Tibial artery (tissue), 4 donors: Measurements from ENCODE around the gene TMEM252.

Experiments used
- DNase-seq, 2 donors: peaks; one replicate each; pipeline ENCODE4 v3.0.0-alpha.2; 2019
- H3K27ac ChIP-seq, 2 donors: fragments of 200-600 bp; sonication (generic) in 1 of 2; 1 replicate in 1 of 2; 2 replicates in 1 of 2; pipeline ENCODE4 v1.5.1; 2018 to 2019; ENCODE audit warnings: mild to moderate bottlenecking in 1 of 2
- H3K27me3 ChIP-seq, 2 donors: fragments of 200-600 bp; sonication (generic) in 1 of 2; one replicate each; pipeline versions ENCODE4 v1.5.1 to v1.6.0; 2016 to 2019
- H3K36me3 ChIP-seq, 3 donors: fragments of 200-600 bp; sonication (generic) in 2 of 3; one replicate each; pipeline ENCODE4 v1.5.1; 2016 to 2019; ENCODE audit warnings: mild to moderate bottlenecking in 2 of 3
- H3K4me1 ChIP-seq, 4 donors: fragments of 200-600 bp; sonication (generic) in 2 of 4; 1 replicate in 3 of 4; 2 replicates in 1 of 4; pipeline ENCODE4 v1.5.1; 2016 to 2019
- H3K4me3 ChIP-seq, 2 donors: fragments of 200-600 bp; sonication (generic) in 1 of 2; 1 replicate in 1 of 2; 2 replicates in 1 of 2; pipeline ENCODE4 v1.5.1; 2018 to 2019; ENCODE audit warnings: mild to moderate bottlenecking in 2 of 2
- H3K9me3 ChIP-seq, 3 donors: fragments of 200-600 bp; sonication (generic) in 1 of 3; one replicate each; pipeline ENCODE4 v1.5.1; 2016 to 2019
- intact Hi-C: fragments of 100-400 bp; cut with DNase I; formaldehyde crosslinking; loops from one replicate; pipeline ENCODE4 v1.15.0; 2023; ENCODE audit warnings: low total_unique reads
- TF ChIP-seq, protein P1 (sequence below), 2 experiments: fragments of 200-600 bp in 1 of 2; fragments of 450-650 bp in 1 of 2; IDR thresholded peaks; one replicate each; pipeline ENCODE4 v1.5.1; 2017 to 2019; ENCODE audit warnings: antibody characterized with exemption in 2 of 2, mild to moderate bottlenecking in 1 of 2, moderate library complexity in 1 of 2

Gene TMEM252

DNA sequence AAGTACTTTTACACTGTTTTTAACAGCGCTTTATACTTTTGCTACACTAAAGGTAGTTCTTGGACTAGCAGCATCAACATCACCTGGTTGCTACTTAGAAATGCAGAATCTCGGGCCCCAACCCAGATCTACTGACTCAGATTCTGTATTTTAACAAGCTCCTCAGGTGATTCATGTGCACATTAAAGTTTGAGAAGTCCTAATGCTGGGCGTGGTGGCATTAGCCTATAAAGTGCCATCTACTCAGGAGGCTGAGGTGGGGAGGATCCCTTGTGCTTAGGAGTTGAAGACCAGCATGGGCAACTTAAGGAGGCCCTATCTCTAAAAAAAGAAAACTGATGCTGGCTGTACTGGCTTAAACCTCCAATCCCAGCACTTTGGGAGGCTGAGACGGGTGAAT, 26.7 kb downstream of the TMEM252 start:
- H3K36me3 ChIP-seq: peaks cover 5 to 15% (median 6%) of the 10 kb centered on the region in 3 donors
- intact Hi-C loops: no loop called here
- H3K27me3 ChIP-seq: no peaks in the 10 kb centered on the region
- TF ChIP-seq, protein P1, sequence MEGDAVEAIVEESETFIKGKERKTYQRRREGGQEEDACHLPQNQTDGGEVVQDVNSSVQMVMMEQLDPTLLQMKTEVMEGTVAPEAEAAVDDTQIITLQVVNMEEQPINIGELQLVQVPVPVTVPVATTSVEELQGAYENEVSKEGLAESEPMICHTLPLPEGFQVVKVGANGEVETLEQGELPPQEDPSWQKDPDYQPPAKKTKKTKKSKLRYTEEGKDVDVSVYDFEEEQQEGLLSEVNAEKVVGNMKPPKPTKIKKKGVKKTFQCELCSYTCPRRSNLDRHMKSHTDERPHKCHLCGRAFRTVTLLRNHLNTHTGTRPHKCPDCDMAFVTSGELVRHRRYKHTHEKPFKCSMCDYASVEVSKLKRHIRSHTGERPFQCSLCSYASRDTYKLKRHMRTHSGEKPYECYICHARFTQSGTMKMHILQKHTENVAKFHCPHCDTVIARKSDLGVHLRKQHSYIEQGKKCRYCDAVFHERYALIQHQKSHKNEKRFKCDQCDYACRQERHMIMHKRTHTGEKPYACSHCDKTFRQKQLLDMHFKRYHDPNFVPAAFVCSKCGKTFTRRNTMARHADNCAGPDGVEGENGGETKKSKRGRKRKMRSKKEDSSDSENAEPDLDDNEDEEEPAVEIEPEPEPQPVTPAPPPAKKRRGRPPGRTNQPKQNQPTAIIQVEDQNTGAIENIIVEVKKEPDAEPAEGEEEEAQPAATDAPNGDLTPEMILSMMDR (IDR thresholded peaks at IDR 0.05): no peak
- H3K9me3 ChIP-seq: no peaks in the 10 kb centered on the region
- no peak overlapping the region for H3K4me3 ChIP-seq
- DNase-seq: no peak
- peaks cover 0 to 36% (median 10%) of the 10 kb centered on the region in 4 donors for H3K4me1 ChIP-seq
- H3K27ac ChIP-seq: peak overlapping the region; percentile 66 to 73

DNA sequence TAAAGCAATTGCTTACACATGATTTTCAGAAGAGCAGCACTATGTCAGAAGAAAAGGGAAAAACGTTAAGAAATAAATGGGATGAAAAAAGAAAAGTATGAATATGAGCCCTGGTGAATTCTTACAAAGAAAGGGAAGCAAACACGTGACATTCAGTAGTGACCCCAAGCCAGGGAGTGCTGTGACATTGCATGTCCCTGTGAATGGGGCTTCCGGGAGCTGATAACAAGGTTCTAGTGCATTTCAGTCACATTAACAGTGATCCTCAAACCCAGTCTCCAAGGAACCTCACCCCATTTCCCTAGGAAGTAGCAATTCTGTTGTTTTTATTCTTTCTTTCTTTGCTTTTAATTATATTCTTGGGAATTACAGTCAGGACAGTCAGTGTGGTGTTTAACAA, 27.3 kb downstream of the TMEM252 start:
- H3K4me3 ChIP-seq: no peak overlapping the region
- TF ChIP-seq, protein P1 (IDR thresholded peaks at IDR 0.05): no peak
- DNase-seq: no peak
- H3K4me1 ChIP-seq: peaks cover 0 to 42% (median 13%) of the 10 kb centered on the region in 4 donors
- peaks cover 5 to 9% (median 6%) of the 10 kb centered on the region in 3 donors for H3K36me3 ChIP-seq
- no peaks in the 10 kb centered on the region for H3K9me3 ChIP-seq
- peak overlapping the region in 1 of 2 donors; percentile 13 for H3K27ac ChIP-seq
- no peaks in the 10 kb centered on the region for H3K27me3 ChIP-seq
- intact Hi-C loops: no loop called here

DNA sequence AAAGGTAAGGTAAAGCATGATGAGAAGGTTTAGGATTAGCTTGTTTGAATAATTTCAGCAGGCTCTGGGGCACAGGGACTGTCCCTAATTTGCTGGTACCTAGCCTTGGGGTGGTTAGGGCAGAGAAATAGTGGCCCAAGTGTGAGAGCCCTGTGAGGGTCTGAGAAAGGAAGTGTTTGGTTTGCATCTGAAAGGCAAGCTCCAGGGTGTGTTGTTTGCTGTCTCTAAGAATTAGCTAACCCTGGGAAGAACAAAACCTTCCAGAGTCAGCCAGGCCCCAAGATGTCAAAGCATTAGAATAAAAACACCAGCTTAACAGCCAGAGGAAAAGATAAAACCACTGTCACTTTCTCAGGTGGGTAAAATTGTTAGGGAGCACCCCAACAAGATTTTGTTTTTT, 31.0 kb downstream of the TMEM252 start:
- H3K36me3 ChIP-seq: no peaks in the 10 kb centered on the region
- intact Hi-C loops: no loop called here
- no peaks in the 10 kb centered on the region for H3K9me3 ChIP-seq
- TF ChIP-seq, protein P1 (IDR thresholded peaks at IDR 0.05): no peak
- no peak for DNase-seq
- peaks cover 0 to 53% (median 28%) of the 10 kb centered on the region in 4 donors for H3K4me1 ChIP-seq
- no peaks in the 10 kb centered on the region for H3K27me3 ChIP-seq
- peak overlapping the region; percentile 79 to 92 for H3K27ac ChIP-seq
- no peak overlapping the region for H3K4me3 ChIP-seq

DNA sequence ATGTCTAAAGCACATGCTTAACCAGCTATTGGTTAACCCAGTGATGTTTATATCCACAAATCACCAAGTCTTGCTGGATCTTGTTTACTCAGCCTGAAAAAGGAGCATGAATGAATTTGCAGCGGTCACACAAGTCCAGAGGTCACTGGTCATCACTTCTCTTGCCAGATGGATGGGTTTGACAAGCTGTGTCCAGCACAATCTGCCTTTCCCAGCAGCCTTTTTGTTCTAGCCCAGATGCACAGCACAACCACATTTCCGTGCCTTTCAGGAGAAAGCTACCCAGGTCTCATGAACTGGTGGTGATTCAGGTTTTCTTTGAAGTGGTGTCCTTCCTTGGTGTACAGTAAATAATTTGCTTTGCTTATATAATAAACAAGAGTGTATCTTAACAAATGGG, 32.1 kb downstream of the TMEM252 start:
- H3K27ac ChIP-seq: peak overlapping the region; percentile 79 to 92
- peaks cover 0 to 45% (median 25%) of the 10 kb centered on the region in 4 donors for H3K4me1 ChIP-seq
- TF ChIP-seq, protein P1 (IDR thresholded peaks at IDR 0.05): no peak
- H3K27me3 ChIP-seq: no peaks in the 10 kb centered on the region
- no peak for DNase-seq
- intact Hi-C loops: no loop called here
- no peak overlapping the region for H3K4me3 ChIP-seq
- H3K36me3 ChIP-seq: no peaks in the 10 kb centered on the region
- H3K9me3 ChIP-seq: no peaks in the 10 kb centered on the region

DNA sequence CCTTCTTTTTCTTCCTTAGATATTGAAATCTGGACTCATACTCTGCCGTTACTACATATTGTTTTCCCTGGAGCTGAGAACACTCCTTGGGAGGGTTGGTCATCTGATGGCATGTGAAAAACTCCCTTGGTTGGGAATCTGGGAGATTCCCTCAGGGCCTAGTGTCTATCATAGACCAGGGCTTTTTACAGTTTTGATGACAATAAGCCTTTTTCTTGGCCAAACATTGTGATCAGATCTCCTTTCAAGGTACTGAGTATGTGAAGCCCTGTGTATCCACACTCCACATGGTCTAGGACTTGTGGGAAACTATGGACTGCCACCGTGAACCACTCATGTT, 32.9 kb downstream of the TMEM252 start:
- no peaks in the 10 kb centered on the region for H3K36me3 ChIP-seq
- H3K4me1 ChIP-seq: peaks cover 0 to 45% (median 25%) of the 10 kb centered on the region in 4 donors
- H3K27ac ChIP-seq: peak overlapping the region; percentile 79 to 92
- DNase-seq: no peak
- H3K4me3 ChIP-seq: no peak overlapping the region
- TF ChIP-seq, protein P1 (IDR thresholded peaks at IDR 0.05): no peak
- H3K27me3 ChIP-seq: no peaks in the 10 kb centered on the region
- H3K9me3 ChIP-seq: no peaks in the 10 kb centered on the region
- intact Hi-C loops: no loop called here
